Astrocyte of the cerebellum (primary cell): ENCODE measurements around the gene DISP3.

Source experiments
- DNase-seq: peaks from one replicate; pipeline ENCODE4 v3.0.0-alpha.2; 2011; ENCODE audit warnings: low read depth
- H3K4me3 ChIP-seq: 2 replicates; pipeline ENCODE4 v1.5.1; 2011; ENCODE audit warnings: mild to moderate bottlenecking, low read depth, low read length, moderate library complexity
- CTCF ChIP-seq: IDR thresholded peaks from 2 replicates; pipeline ENCODE4 v1.5.1; 2012; ENCODE audit warnings: low read length, low read depth, moderate library complexity, mild to moderate bottlenecking; ENCODE audit errors: missing control alignments
- in situ Hi-C: cut with HindIII; loops from 2 replicates; pipeline ENCODE4 v1.10.0; 2017; ENCODE audit warnings: low sequenced_read_pairs

The DISP3 gene

GRCh38 chr1:11488201-11488770, 9.3 kb downstream of the DISP3 start:
- no peak for TF ChIP-seq CTCF
- H3K4me3 ChIP-seq = no peak overlapping the region
- in situ Hi-C loops = loop anchor here (25.0 kb wide), 1 partner anchor 124 kb away; no protein-coding TSS in a partner anchor
- no peak for DNase-seq

DNA sequence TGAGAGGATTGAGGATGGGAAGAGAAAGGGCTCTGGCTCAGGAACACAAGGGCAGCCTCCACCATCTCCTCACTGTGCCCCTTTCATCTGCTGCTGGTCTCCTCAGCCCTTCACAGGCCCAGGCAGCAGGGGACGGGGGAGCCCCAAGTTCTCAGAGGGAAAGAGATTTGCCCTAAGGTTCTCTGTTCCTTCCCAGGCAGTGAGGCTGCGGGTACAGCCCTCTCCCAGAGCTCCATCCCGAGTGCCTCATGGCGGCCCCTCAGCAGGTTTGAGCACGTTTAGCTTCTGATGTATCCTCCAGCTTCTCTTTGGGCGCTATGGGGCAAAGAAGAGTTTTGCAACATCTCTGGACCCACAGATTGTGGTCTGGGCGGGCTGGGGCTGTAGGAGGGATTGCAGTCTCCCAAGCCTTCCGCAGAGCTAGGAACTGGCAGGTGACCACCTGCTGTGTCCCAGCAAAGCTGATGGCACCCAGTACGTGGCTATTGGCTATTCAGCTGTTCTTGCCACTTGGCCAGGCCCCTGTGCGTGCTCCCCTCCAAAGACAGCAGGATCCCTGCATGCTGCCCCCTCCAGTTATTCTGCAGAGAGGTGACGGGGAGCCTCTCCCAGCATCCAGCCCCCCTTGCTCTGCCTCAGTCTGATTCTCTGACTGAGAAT, 10.1 kb downstream of the DISP3 start:
- TF ChIP-seq CTCF = no peak
- no peak for DNase-seq
- no peak overlapping the region for H3K4me3 ChIP-seq
- in situ Hi-C loops = loop anchor here (25.0 kb wide), 1 partner anchor 123 kb away; no protein-coding TSS in a partner anchor

GRCh38 chr1:11492235-11492634, 13.3 kb downstream of the DISP3 start:
- TF ChIP-seq CTCF = no peak
- DNase-seq = no peak
- no peak overlapping the region for H3K4me3 ChIP-seq
- in situ Hi-C loops = loop anchor here (25.0 kb wide), 1 partner anchor 120 kb away; no protein-coding TSS in a partner anchor

- DNase-seq = no peak
- H3K4me3 ChIP-seq = no peak overlapping the region
- TF ChIP-seq CTCF = no peak
- in situ Hi-C loops = loop anchor here (25.0 kb wide), 1 partner anchor 118 kb away; no protein-coding TSS in a partner anchor
These were observed 15.2 kb downstream of the DISP3 start for GRCh38 chr1:11493972-11494655.

DNA sequence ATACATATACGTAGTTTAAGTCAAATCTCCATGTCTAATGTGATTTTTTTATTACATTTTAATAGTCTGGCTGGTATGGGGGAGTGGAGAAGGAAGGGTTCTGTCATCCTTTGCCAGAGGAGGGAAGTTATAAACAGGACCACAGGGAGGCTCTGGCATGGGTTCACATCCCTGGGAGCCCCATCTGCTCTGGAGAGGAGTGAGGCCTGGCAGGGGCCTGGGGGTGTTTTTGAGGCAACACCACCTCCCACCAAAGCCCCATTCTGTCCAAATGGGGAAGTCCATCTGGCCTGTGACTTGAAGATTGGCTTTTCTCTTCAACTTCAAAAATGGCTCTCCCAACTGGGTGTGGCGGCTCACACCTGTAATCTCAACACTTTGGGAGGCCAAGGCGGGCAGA, 15.8 kb downstream of the DISP3 start:
- in situ Hi-C loops = loop anchor here (25.0 kb wide), 1 partner anchor 118 kb away; no protein-coding TSS in a partner anchor
- no peak overlapping the region for H3K4me3 ChIP-seq
- no peak for TF ChIP-seq CTCF
- no peak for DNase-seq

DNA sequence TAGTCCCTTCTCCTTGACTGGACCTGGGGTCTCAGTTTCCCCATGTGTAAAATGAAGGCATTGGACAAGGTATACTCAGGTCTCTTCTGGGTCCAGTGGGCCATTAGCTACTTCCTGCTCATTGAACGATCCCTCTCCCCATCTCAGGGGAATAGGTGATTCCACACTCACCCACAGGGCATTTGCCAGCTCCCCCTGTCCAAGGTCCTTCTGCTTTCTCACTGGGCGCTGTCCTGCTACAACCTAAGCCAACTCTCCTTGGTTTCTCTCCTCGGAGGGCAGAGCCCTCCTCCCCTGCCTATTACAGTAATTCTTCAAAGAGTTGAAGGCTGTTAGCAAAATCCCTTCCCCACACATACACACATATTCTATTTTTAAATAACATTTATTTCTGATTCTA, 16.6 kb downstream of the DISP3 start:
- in situ Hi-C loops = loop anchor here (25.0 kb wide), 1 partner anchor 117 kb away; no protein-coding TSS in a partner anchor
- no peak for TF ChIP-seq CTCF
- no peak overlapping the region for H3K4me3 ChIP-seq
- DNase-seq = no peak
